CMK (cell line): Measurements from ENCODE around the gene DERL2.

Experiments
- DNase-seq: peaks from one replicate; pipeline ENCODE4 v3.0.0-alpha.2; 2010; ENCODE audit warnings: low read depth

DERL2 gene

GRCh38 chr17:5485270-5486205 lies at the start of gene DERL2:
DERL2 (minus strand) TSS chr17:5486178; CDS start chr17:5486161, 17 bp downstream.
- peak; percentile 5 for DNase-seq

GRCh38 chr17:5535436-5535835 lies 49.5 kb upstream of the DERL2 start:
- DNase-seq: no peak

- DNase-seq: no peak
Observed at GRCh38 chr17:5533486-5534315, 47.7 kb upstream of the DERL2 start.

GRCh38 chr17:5532581-5532980 lies 46.6 kb upstream of the DERL2 start:
- no peak for DNase-seq

- no peak for DNase-seq
Observed at GRCh38 chr17:5531085-5531418, 45.1 kb upstream of the DERL2 start.

- no peak for DNase-seq
Observed at GRCh38 chr17:5530265-5531084, 44.5 kb upstream of the DERL2 start.

- DNase-seq: no peak
Observed at GRCh38 chr17:5527601-5528250, 41.7 kb upstream of the DERL2 start.

GRCh38 chr17:5526821-5527598 lies 41.0 kb upstream of the DERL2 start:
- DNase-seq: no peak

GRCh38 chr17:5523249-5523648 lies 37.3 kb upstream of the DERL2 start:
- DNase-seq: no peak

- DNase-seq: no peak
Observed at GRCh38 chr17:5522476-5522875, 36.5 kb upstream of the DERL2 start.

GRCh38 chr17:5516060-5516792 lies 30.2 kb upstream of the DERL2 start:
- DNase-seq: no peak

- no peak for DNase-seq
Observed at GRCh38 chr17:5514976-5515375, 29.0 kb upstream of the DERL2 start.

- no peak for DNase-seq
Observed at GRCh38 chr17:5513628-5514027, 27.6 kb upstream of the DERL2 start.

- no peak for DNase-seq
Observed at GRCh38 chr17:5511401-5512225, 25.6 kb upstream of the DERL2 start.

- no peak for DNase-seq
Observed at GRCh38 chr17:5510771-5511170, 24.8 kb upstream of the DERL2 start.

- no peak for DNase-seq
Observed at GRCh38 chr17:5509482-5509881, 23.5 kb upstream of the DERL2 start.

GRCh38 chr17:5508810-5509209 lies 22.8 kb upstream of the DERL2 start:
- DNase-seq: no peak

- DNase-seq: no peak
Observed at GRCh38 chr17:5506307-5506706, 20.3 kb upstream of the DERL2 start.

GRCh38 chr17:5502552-5502951 lies 16.6 kb upstream of the DERL2 start:
- no peak for DNase-seq
